K562 treated with DMSO at 1 percent for 24 hours (cell line): Measurements from ENCODE around the gene MAGEB5. TPM values are rescaled to one million over a fixed set of nuclear protein-coding genes. Genes with fewer than 3 reads are reported as not detected.

Experiments used
- total RNA-seq: library from RNA; unstranded; fragments of 300-600 nt; gene quantifications from 2 replicates; pipeline ENCODE4 v1.2.3, GENCODE V29; 2022; ENCODE audit warnings: low read depth; ENCODE audit not compliant: insufficient read depth

Gene MAGEB5, protein sequence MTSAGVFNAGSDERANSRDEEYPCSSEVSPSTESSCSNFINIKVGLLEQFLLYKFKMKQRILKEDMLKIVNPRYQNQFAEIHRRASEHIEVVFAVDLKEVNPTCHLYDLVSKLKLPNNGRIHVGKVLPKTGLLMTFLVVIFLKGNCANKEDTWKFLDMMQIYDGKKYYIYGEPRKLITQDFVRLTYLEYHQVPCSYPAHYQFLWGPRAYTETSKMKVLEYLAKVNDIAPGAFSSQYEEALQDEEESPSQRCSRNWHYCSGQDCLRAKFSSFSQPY
- total RNA-seq: not detected in 2 replicates

DNA sequence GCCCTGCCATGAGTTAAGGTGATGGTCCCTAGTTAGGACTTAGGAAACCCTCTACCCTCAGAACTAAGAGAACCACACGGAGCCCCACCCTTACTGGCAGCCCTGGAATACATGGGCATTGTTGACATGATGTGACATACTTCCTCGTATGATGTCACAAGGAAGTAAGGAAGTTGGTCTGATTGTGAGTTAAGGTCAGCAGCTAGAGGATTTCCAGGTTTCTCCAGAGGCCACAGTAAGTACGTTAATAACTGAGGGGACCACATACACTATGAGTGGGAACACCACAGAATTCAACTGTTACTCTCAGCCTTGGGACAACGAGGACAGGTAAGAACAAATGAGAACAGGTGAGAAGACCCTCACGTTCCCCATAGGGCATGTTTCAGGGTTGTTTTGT, at the start of gene MAGEB5:
Gene MAGEB5 (plus strand): TSS at position 301 of the 400 bp plus-strand sequence. CDS start 1,133 bp downstream, outside the sequence.

DNA sequence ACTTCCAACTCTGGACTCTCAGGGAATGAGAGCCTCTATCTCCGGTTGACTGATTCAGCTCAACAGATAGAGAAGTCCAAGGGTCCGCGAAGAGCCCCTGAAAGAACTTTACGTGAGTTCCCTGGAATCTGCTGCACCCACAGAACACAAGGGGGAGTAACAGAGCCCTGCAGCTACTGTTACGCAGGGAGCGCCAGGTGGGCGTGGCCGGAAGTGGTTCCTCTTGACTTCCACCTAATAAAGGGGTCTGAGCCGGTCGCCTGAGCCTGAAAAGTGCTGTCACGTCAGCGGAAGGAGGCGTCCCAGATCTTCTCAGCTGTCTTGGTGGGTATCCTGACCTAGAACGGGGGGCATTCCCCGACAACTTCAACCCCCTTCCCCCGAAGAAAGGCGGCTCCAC, 23.8 kb upstream of the MAGEB5 start, which contains the start of gene MAGEB6:
Gene MAGEB6 (plus strand): TSS at position 237 of the 400 bp plus-strand sequence. CDS start 1,407 bp downstream, outside the sequence.

Other genes with a start within 250 kb of the MAGEB5 start
- gene MAGEB18, start 77.8 kb upstream of the MAGEB5 start, total RNA-seq: not detected in 2 replicates
- not detected in 2 replicates for gene MAGEB6B, start 55.6 kb upstream of the MAGEB5 start, total RNA-seq
- gene MAGEB6, start 23.7 kb upstream of the MAGEB5 start, total RNA-seq: 0.56 and 0.63 TPM in 2 replicates